ENCODE measurements around the gene LIME1. TPM values are rescaled to one million over a fixed set of nuclear protein-coding genes. Genes with fewer than 3 reads are reported as not detected.

LIME1 gene
- total RNA-seq, 5 donors from 2014 or later (not counting 1 experiment from before 2014, with no cell fraction given), result 144 to 248 (median 172) TPM

GRCh38 chr20:63734111-63734945, 2.1 kb upstream of the LIME1 start:
- peak overlapping the region; percentile 72 to 79 for H3K27ac Mint-ChIP-seq
- POLR2A ChIA-PET, result no interaction called here

GRCh38 chr20:63734946-63735858, 1.3 kb upstream of the LIME1 start:
- CTCF ChIA-PET, result interaction anchor here in 1 of 2 donors (2.1 kb wide), 1 partner anchor 28 kb away, joined by 20 read pairs; the partner anchor contains the start of genes ARFRP1 and ZGPAT

More at GRCh38 chr20:63734111-63734945, 2.1 kb upstream of the LIME1 start:
- WGBS (ENCODE audit: insufficient coverage), result 93% methylated on average over 22 of the region's 25 CpGs
- Histone ChIP-seq H3K27me3 (replicated peaks in 1 of 2; ENCODE audit: control insufficient read depth in 2 of 2, extremely low read depth in 1 of 2, insufficient read depth in 2 of 2, low read length in 1 of 2) (no peaks in the 10 kb centered on the region), H3K4me1 (ENCODE audit: control insufficient read depth in 1 of 2, extremely low read depth in 1 of 2, insufficient read depth in 2 of 2, low read length in 2 of 2) (peaks cover 20 to 81% of the 10 kb centered on the region in 2 experiments), H3K36me3 (ENCODE audit: control insufficient read depth in 2 of 2, extremely low read depth in 1 of 2, insufficient read depth in 1 of 2, low read length in 1 of 2) (peaks cover 13 to 39% of the 10 kb centered on the region in 2 donors), H3K9me3 (no peaks in the 10 kb centered on the region), H3K27ac (ENCODE audit: low read length) (no peak overlapping the region), H3K4me3 (ENCODE audit: control insufficient read depth in 1 of 2, extremely low read depth in 1 of 2, low read length in 1 of 2) (no peak overlapping the region)
- Mint-ChIP-seq H3K36me3 (peaks cover 9% of the 10 kb centered on the region), H3K4me3 (peak overlapping the region in 1 of 3 donors; percentile 44), H3K4me1 (peaks cover 26 to 29% (median 27%) of the 10 kb centered on the region in 3 donors), H3K27me3 (no peaks in the 10 kb centered on the region), H3K9me3 (no peaks in the 10 kb centered on the region)
- CTCF ChIA-PET, result no interaction called here
- DNase-seq (no peak), ATAC-seq (replicated peaks in 1 of 4) (no peak)

DNA sequence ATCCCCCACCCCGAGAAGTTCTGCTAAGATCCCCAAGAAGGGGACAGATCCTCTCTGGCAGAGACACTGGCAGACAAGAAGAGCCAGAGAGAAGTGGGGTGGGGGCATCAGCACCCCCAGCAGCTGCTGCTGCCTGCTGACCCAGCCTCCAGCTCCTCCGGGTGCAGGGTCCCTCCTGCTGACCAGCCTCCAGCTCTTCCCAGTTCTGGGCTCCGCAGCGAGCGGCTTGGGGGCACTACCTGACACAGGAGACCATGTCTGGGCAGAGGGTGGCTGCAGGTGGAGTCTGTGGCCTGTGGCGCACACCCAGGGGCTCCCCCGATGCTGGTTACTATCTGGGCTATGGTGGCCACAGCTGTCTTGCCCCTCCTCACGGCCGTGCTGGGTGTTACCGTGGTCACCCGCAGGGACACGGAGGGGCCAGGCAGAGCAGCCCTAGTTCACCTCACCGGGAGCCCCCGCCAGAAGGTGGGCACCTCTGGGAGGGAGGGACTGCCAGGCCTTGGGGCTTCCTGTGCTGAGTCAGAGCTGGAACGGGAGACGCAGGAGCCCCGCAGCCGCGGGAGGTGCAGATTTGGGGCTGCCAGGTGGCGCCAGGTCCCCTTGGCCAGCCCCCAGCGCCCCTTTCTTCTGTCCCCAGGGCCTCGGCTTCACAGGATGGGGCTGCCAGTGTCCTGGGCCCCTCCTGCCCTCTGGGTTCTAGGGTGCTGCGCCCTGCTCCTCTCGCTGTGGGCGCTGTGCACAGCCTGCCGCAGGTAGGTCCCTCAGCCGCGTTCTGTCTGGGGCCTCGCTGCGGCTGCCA, 630 bp downstream of the LIME1 start:
- Histone ChIP-seq H3K27ac (ENCODE audit: low read length) (peak overlapping the region; percentile 69), H3K4me3 (ENCODE audit: control insufficient read depth in 1 of 2, extremely low read depth in 1 of 2, low read length in 1 of 2) (peak overlapping the region; percentile 88 to 90), H3K9me3 (no peaks in the 10 kb centered on the region), H3K27me3 (replicated peaks in 1 of 2; ENCODE audit: control insufficient read depth in 2 of 2, extremely low read depth in 1 of 2, insufficient read depth in 2 of 2, low read length in 1 of 2) (no peaks in the 10 kb centered on the region), H3K4me1 (ENCODE audit: control insufficient read depth in 1 of 2, extremely low read depth in 1 of 2, insufficient read depth in 2 of 2, low read length in 2 of 2) (peaks cover 14 to 71% of the 10 kb centered on the region in 2 experiments), H3K36me3 (ENCODE audit: control insufficient read depth in 2 of 2, extremely low read depth in 1 of 2, insufficient read depth in 1 of 2, low read length in 1 of 2) (peaks cover 17 to 50% of the 10 kb centered on the region in 2 donors)
- Mint-ChIP-seq H3K27ac (peak overlapping the region; percentile 92 to 93), H3K36me3 (peaks cover 9% of the 10 kb centered on the region), H3K4me1 (peaks cover 24 to 27% (median 26%) of the 10 kb centered on the region in 3 donors), H3K9me3 (no peaks in the 10 kb centered on the region), H3K4me3 (peak overlapping the region; percentile 84 to 90 (median 89)), H3K27me3 (no peaks in the 10 kb centered on the region)
- CTCF ChIA-PET, result interaction anchor here in 1 of 2 donors (0.9 to 2.1 kb wide), 4 partner anchors 29 to 346 kb away, joined by 3 to 20 read pairs (median 3); partner anchors contain the start of genes ARFRP1 and ZGPAT
- under 1% methylated on average over 30 of the region's 30 CpGs for whole genome bisulfite sequencing (ENCODE audit: insufficient coverage)
- DNase-seq (peak in 25 of 35 experiments; percentile 23 to 74 (median 47)), ATAC-seq (replicated peaks in 1 of 4) (peak; percentile 28 to 34 (median 31))
- POLR2A ChIA-PET, result no interaction called here

More at GRCh38 chr20:63734946-63735858, 1.3 kb upstream of the LIME1 start:
- Histone ChIP-seq H3K4me3 (ENCODE audit: control insufficient read depth in 1 of 2, extremely low read depth in 1 of 2, low read length in 1 of 2) (no peak overlapping the region), H3K27ac (ENCODE audit: low read length) (peak overlapping the region; percentile 69), H3K9me3 (no peaks in the 10 kb centered on the region), H3K36me3 (ENCODE audit: control insufficient read depth in 2 of 2, extremely low read depth in 1 of 2, insufficient read depth in 1 of 2, low read length in 1 of 2) (peaks cover 13 to 39% of the 10 kb centered on the region in 2 donors), H3K27me3 (replicated peaks in 1 of 2; ENCODE audit: control insufficient read depth in 2 of 2, extremely low read depth in 1 of 2, insufficient read depth in 2 of 2, low read length in 1 of 2) (no peaks in the 10 kb centered on the region), H3K4me1 (ENCODE audit: control insufficient read depth in 1 of 2, extremely low read depth in 1 of 2, insufficient read depth in 2 of 2, low read length in 2 of 2) (peaks cover 20 to 72% of the 10 kb centered on the region in 2 experiments)
- H3K4me1 Mint-ChIP-seq, result peaks cover 24 to 27% (median 26%) of the 10 kb centered on the region in 3 donors
- ATAC-seq (replicated peaks in 1 of 4) (no peak), DNase-seq (no peak)
- WGBS (ENCODE audit: insufficient coverage), result 93% methylated on average over 48 of the region's 48 CpGs
- H3K9me3 Mint-ChIP-seq, result no peaks in the 10 kb centered on the region
- POLR2A ChIA-PET, result interaction anchor here in 1 of 2 donors (0.6 to 0.9 kb wide), 2 partner anchors 27 to 198 kb away, joined by 3 read pairs; partner anchors contain the start of genes ARFRP1, PTK6 and ZGPAT
- H3K27me3 Mint-ChIP-seq, result no peaks in the 10 kb centered on the region
- peaks cover 9% of the 10 kb centered on the region for H3K36me3 Mint-ChIP-seq
- H3K4me3 Mint-ChIP-seq, result peak overlapping the region; percentile 84 to 90 (median 89)
- H3K27ac Mint-ChIP-seq, result peak overlapping the region; percentile 92 to 93

DNA sequence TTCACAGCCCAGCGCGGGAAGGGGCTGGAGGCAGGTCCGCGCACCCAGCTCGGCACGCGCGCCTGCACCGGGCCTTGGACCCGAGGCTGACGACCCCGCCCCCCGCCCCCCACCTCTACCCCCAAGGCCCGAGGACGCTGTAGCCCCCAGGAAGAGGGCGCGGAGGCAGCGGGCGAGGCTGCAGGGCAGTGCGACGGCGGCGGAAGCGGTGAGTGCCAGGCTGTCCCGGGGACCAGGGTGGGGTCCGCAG, 1.2 kb downstream of the LIME1 start:
- Histone ChIP-seq H3K4me1 (ENCODE audit: control insufficient read depth in 1 of 2, extremely low read depth in 1 of 2, insufficient read depth in 2 of 2, low read length in 2 of 2) (peaks cover 14 to 71% of the 10 kb centered on the region in 2 experiments), H3K27ac (ENCODE audit: low read length) (no peak overlapping the region), H3K9me3 (no peaks in the 10 kb centered on the region), H3K4me3 (ENCODE audit: control insufficient read depth in 1 of 2, extremely low read depth in 1 of 2, low read length in 1 of 2) (peak overlapping the region; percentile 88 to 90), H3K36me3 (ENCODE audit: control insufficient read depth in 2 of 2, extremely low read depth in 1 of 2, insufficient read depth in 1 of 2, low read length in 1 of 2) (peaks cover 17 to 55% of the 10 kb centered on the region in 2 donors), H3K27me3 (replicated peaks in 1 of 2; ENCODE audit: control insufficient read depth in 2 of 2, extremely low read depth in 1 of 2, insufficient read depth in 2 of 2, low read length in 1 of 2) (no peaks in the 10 kb centered on the region)
- ChIA-PET CTCF (interaction anchor here in 1 of 2 donors (2.1 kb wide), 1 partner anchor 30 kb away, joined by 20 read pairs; the partner anchor contains the start of genes ARFRP1 and ZGPAT), POLR2A (no interaction called here)
- H3K36me3 Mint-ChIP-seq, result peaks cover 9% of the 10 kb centered on the region
- peaks cover 24 to 27% (median 26%) of the 10 kb centered on the region in 3 donors for H3K4me1 Mint-ChIP-seq
- no peaks in the 10 kb centered on the region for H3K27me3 Mint-ChIP-seq
- H3K27ac Mint-ChIP-seq, result peak overlapping the region in 1 of 2 donors; percentile 92
- 0% methylated on average over 22 of the region's 26 CpGs for WGBS (ENCODE audit: insufficient coverage)
- H3K4me3 Mint-ChIP-seq, result peak overlapping the region; percentile 84 to 90 (median 89)
- DNase-seq (peak in 2 of 35 experiments; percentile 17 to 37), ATAC-seq (replicated peaks in 1 of 4) (peak; percentile 0)
- no peaks in the 10 kb centered on the region for H3K9me3 Mint-ChIP-seq

- no peaks in the 10 kb centered on the region for H3K9me3 Mint-ChIP-seq
- no peaks in the 10 kb centered on the region for H3K27me3 Mint-ChIP-seq
- CTCF ChIA-PET, result no interaction called here
- peaks cover 9% of the 10 kb centered on the region for H3K36me3 Mint-ChIP-seq
- H3K4me3 Mint-ChIP-seq, result peak overlapping the region; percentile 36 to 90 (median 65)
- Histone ChIP-seq H3K9me3 (no peaks in the 10 kb centered on the region), H3K4me3 (ENCODE audit: control insufficient read depth in 1 of 2, extremely low read depth in 1 of 2, low read length in 1 of 2) (peak overlapping the region; percentile 64 to 88), H3K36me3 (ENCODE audit: control insufficient read depth in 2 of 2, extremely low read depth in 1 of 2, insufficient read depth in 1 of 2, low read length in 1 of 2) (peaks cover 17 to 58% of the 10 kb centered on the region in 2 donors), H3K27ac (ENCODE audit: low read length) (peak overlapping the region; percentile 24), H3K27me3 (replicated peaks in 1 of 2; ENCODE audit: control insufficient read depth in 2 of 2, extremely low read depth in 1 of 2, insufficient read depth in 2 of 2, low read length in 1 of 2) (no peaks in the 10 kb centered on the region), H3K4me1 (ENCODE audit: control insufficient read depth in 1 of 2, extremely low read depth in 1 of 2, insufficient read depth in 2 of 2, low read length in 2 of 2) (peaks cover 14 to 70% of the 10 kb centered on the region in 2 experiments)
- H3K27ac Mint-ChIP-seq, result peak overlapping the region in 1 of 2 donors; percentile 34
- peak in 11 of 35 experiments; percentile 22 to 60 (median 41) for DNase-seq
- ATAC-seq (replicated peaks in 1 of 4), result peak; percentile 8 to 20 (median 12)
- POLR2A ChIA-PET, result no interaction called here
- 16% methylated on average over 43 of the region's 43 CpGs for WGBS (ENCODE audit: insufficient coverage)
- peaks cover 24 to 27% (median 26%) of the 10 kb centered on the region in 3 donors for H3K4me1 Mint-ChIP-seq
Measured at GRCh38 chr20:63737945-63738686, 1.7 kb downstream of the LIME1 start.

All from T-cell (primary cell).